NT2/D1 (cell line): ENCODE results near the gene EPS8L3.

Source experiments
- SUZ12 ChIP-seq: IDR thresholded peaks from 2 replicates; pipeline ENCODE4 v1.6.1; 2011; ENCODE audit not compliant: insufficient read length, insufficient read depth; ENCODE audit errors: extremely low read depth
- YY1 ChIP-seq: IDR thresholded peaks from 2 replicates; pipeline ENCODE4 v1.6.1; 2011; ENCODE audit not compliant: insufficient read length, insufficient read depth

DNA sequence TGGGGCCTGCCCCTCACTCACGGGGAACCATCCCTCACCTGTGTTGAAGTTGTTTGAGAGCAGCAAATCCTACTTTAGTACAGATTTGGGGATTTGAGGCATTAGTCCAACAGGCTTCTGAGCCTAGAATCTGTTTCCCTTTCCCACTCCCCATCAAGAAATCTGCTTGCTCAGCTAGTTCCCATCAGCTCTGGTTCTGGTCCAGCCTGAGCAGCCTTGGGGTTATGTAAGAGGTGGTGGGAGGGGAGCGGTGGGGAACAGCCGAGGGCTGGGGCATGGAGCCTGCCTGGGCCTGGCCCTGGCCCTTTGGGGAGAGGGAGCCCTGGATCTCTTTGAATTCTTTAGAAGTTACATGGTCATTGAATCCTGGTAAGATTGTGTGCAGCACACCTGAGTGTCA lies 47.6 kb downstream of the EPS8L3 start:
- no peak for TF ChIP-seq YY1
- no peak for TF ChIP-seq SUZ12
